Stimulated activated CD4-positive, alpha-beta T cell treated with anti-CD3 and anti-CD28 coated beads, Interleukin-15, amount 100 ng/mL, for 24 hours (primary cell): ENCODE measurements around the gene VPS13D.
"Not testable (repeated sequence)": the region's sequence is repeated elsewhere in the genome, so short reads cannot be mapped to it uniquely, and the experiment has no call there.

Source experiments
- DNase-seq: peaks from one replicate; pipeline ENCODE4 v3.0.0-alpha.2; 2020

Gene VPS13D

GRCh38 chr1:12525311-12526181 lies 295.7 kb downstream of the VPS13D start:
- DNase-seq = no peak

GRCh38 chr1:12527564-12527963 lies 297.7 kb downstream of the VPS13D start:
- no peak for DNase-seq

DNA sequence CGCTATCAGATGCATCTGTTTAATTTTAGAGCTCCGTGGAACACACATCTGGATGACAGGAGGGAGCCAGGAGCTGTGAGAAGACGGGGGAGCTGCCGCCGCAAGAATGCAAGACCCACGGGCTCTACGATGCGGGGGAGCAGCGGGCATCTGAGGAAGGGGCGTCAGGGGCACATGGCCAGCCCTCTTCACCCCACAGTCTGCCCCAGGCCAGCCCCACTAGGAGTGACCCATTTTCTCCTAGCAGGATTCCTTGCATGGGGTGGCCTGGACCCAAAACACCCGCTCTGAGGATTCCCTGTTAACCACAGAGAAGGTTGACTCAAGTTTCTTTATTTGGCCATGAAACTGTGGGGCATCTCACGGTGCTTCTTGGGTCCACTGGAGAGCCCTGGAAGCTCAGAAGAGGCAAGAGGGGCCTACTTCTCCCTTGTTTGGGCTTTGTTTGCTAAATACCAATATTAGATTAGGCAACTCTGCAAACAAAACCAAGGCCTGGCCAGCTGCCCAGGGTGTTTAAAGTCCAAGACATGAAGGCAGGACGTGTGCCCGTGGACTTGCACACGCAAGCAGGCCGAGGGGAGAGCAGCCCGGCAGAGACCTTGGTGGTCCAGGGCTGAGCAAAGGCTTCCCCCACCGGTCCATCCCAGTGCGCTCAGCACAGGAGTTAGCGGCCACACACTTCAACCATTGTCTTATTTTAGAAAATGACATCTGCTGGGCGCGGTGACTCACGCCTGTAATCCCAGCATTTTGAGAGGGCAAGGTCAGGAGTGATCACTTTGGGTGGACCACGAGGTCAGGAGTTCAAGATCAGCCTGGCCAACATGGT lies 298.4 kb downstream of the VPS13D start:
- no peak for DNase-seq

- DNase-seq = no peak
Measured at GRCh38 chr1:12529640-12530174, 299.9 kb downstream of the VPS13D start.

GRCh38 chr1:12530462-12531178 lies 300.8 kb downstream of the VPS13D start:
- DNase-seq = no peak

GRCh38 chr1:12531179-12531499 lies 301.3 kb downstream of the VPS13D start:
- no peak for DNase-seq

- no peak for DNase-seq
Measured at GRCh38 chr1:12532405-12533315, 302.8 kb downstream of the VPS13D start.

DNA sequence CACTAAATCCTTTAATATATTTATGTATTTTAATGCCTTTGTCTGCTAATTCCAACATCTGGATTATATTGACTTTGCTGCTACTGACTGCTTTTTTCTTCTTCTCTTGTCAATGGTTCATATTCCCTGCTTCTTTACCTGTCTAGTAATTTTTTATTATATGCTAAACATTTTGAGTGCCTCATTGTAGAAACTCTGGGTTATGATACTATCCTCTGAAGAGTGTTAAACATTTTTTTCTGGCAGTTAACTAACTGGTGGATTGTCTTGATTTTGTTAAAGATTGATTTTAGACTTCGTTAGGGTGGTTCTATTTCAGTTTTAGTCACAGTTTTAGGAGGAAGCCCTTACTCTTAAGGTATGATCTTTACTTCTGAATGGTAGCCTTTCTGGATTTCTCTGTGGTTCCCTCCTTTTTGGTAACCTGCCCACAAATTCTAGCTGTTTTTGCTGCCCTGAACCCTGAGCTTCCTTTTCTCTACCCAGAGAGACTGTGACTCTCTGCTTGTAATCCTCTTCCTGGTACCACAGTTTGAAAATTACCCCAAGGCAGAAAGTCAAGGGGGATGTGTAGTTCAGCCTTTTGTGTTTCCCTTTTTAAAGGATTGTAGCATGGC lies 306.3 kb downstream of the VPS13D start:
- no peak for DNase-seq

DNA sequence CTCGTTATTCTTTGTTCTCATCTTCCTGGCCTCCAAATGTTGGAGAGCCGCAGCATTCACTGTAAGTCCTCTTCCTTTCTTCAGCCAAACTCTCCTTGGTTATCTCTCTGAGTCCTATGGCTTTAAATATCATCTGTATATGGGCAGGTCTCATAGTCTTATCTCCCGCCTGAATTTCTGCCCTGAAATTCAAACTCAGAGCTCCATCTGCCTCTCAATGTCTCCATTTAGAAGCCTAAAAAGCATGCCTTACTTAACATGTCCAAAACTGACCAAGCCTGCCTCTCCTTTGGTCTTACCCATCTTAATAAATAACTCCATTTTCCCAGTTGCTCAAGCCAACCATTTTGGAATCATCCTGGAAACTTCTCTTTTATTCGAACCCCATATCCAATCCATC lies 307.5 kb downstream of the VPS13D start:
- no peak for DNase-seq

DNA sequence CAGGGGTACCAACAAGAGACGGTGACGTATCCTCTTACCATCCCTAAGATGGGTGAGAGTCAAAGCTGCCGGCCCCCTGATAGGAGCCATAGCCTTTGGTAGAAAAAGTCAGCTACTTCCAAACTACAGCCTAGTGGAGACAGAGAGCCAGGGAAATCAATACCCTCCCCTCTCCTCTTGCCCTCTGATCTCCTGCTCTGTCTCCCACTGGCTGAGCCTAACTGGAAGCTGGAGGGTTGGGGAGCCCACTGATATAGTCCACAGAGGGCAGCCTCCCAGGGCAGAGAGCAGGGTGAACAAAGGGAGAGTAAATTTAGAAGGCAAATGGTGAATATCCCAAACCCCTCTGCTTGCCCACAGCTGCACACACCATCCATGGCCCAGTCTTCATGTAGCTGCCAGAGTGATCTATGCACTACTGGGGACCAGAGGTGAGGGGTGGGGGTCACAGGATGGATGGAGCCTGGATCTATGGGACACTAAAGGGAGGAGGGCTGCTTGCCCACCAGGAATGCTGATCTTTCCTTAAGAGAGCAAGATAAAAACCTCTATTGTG lies 308.2 kb downstream of the VPS13D start:
- DNase-seq = no peak

DNA sequence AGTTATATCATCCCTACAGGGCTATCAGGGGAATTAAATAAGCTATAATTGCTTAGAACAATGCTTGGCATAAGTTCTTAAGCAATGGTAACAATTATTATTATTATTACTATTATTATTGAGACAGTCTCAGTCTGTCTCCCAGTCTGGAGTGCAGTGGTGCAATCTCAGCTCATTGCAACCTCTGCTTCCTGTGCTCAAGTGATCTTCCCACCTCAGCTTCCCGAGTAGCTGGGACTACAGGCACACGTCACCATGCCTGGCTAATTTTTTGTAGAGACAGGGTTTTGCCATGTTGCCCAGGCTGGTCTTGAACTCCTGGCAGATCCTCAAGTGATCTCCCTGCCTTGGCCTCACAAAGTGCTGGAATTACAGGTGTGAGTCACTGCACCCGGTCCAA lies 308.7 kb downstream of the VPS13D start:
- not testable (repeated sequence) for DNase-seq

GRCh38 chr1:12539320-12539704 lies 309.5 kb downstream of the VPS13D start:
- no peak for DNase-seq

DNA sequence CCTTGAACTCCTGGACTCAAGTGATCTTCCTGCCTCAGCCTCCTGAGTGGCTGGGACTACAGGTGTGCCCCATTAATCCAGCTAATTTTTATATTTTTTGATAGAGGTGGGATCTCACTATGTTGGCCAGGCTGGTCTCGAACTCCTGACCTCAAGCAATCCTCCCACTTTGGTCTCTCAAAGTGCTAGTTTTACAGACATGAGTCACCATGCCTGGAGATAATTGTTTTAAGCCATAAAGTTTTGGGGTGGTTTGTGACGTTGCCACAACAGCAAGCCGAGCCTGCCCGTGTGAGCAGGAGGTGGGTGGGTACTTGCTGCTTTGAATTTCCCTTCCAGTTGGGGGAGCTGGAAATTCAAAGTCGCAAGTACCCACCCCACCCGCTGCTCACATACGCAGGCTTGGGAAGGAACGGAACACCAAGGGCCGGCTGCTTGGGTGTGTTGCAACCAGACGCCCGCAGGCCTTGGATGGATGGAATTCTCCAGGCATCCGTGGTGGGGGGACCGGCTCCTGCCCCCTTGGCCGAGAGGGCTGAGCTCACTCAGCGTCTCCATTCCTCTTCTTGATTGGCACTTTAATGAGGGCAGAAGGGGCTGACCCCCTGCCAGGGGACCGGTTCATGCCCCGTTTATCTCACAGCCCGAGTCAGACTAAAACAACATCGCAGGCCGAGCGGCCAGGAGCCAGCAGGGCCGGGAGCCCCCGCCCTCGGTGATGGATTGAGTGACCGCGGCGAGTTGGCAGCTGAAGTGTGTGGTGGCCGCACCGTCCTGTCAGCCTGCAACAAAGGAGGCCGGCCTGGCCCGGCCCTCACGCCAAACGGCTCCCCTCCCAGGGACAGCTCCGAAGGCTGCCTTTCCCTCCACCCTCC lies 310.1 kb downstream of the VPS13D start:
- no peak for DNase-seq

GRCh38 chr1:12540580-12541273 lies 310.9 kb downstream of the VPS13D start:
- DNase-seq = no peak

DNA sequence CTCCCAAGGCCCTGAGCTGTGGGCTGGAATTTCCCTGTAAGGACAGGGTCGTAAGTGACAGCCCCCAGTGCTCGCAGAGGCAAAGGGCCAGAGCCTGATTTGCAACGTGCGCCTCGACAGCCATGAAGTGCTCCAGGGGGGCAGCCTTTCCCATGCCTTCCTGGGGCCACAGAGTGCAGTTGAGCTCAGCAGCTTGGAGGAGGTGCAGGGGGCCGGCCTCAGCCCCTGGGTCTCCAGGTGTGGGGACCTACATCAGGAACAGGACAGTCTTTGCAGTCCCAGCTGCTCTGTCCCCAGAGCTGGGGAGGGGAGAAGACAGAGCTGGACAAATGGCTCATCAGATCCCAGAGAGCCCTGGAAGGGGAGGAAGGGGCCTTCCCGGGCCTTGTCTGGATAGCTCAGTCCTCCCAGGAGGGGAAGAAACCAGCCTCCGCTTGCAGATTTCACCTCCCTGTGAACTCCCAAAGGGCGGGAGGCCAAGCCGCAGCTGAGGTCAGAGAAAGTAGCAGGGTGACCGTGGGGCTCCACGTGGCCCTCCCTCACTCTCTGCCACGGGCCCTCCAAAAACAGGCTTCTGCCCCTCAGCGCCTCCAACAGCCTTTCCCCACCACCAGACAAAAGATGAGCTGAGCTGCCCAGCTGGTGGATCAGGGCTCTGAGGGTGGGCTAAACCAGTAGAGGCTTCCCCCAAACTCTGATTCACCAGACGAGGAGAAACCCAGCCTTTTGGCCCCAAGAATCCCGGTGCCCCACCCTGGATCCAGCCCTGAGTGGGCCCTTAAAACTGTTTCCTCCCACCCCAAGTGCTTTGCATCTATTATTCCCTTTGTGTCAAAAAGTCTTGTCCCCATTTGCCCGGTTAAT lies 311.7 kb downstream of the VPS13D start:
- no peak for DNase-seq

GRCh38 chr1:12542138-12542465 lies 312.3 kb downstream of the VPS13D start:
- DNase-seq = no peak

DNA sequence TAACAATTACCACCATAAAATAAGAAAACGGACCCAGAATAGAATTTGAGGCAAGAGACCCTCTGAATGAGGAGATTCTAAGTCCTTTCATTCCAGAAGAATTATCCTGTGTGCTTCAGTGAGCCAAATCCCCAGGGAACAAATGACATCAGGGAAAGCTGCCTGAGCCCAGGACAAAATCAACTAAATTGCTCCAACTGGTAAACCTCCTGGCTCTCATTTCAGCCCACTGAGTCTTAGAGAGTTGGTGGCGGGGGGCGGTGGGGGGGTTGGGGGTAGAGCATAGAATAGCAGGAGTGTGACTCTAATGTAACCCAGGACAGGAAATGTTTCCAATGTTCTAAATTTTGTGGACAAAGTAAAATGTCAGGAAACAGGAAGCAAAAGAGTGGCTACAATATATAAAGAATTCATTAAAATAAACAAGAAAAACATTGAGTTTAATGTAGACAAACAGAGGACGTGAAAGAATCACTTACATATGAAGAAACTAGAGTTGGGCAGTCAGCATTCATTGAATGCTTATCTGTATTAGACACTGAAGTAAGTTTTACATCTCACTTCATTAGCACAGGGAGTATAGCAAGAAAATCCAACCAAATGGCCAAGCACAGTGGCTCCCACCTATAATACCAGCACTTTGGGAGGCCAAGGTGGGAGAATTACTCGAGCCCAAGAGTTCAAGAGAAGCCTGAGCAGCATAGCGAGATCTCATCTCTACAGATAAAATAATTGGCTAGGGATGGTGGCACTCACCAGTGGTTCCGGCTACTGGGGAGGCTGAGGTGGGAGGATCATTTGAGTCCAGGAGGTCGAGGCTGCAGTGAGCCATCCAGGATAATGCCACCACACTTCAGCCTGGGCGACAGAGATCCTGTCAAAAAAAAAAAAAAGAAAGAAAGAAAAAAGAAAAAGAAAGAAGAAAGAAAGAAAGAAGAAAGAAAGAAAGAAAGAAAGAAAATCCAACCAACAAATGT lies 313.1 kb downstream of the VPS13D start:
- no peak for DNase-seq

DNA sequence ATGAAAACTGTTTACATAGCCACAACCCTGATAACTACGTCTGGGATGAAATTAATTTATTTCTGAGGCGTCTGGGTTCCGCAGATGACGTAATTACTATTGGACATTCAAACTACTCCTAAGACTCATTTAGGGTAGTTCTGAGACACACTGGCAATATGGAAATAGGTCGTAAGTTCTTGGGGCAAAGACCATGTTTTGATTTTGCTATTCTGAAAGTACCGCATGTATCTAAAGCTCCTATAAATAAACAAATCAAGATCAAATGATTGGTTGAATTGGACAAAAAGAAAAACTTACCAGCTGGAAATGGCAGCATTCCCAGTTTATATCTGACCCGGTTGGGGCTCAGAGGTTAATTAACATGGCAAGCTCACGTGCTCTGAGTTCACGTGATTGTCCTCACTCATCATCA lies 313.9 kb downstream of the VPS13D start:
- no peak for DNase-seq
